ENCODE results near the gene SPDYE16.
"Not testable (repeated sequence)": the region's sequence is repeated elsewhere in the genome, so short reads cannot be mapped to it uniquely, and the experiment has no call there.

The SPDYE16 gene, protein sequence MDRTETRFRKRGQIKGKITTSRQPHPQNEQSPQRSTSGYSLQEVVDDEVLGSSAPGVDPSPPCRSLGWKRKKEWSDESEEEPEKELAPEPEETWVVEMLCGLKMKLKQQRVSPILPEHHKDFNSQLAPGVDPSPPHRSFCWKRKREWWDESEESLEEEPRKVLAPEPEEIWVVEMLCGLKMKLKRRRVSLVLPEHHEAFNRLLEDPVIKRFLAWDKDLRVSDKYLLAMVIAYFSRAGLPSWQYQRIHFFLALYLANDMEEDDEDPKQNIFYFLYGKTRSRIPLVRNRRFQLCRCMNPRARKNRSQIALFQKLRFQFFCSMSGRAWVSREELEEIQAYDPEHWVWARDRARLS

DNA sequence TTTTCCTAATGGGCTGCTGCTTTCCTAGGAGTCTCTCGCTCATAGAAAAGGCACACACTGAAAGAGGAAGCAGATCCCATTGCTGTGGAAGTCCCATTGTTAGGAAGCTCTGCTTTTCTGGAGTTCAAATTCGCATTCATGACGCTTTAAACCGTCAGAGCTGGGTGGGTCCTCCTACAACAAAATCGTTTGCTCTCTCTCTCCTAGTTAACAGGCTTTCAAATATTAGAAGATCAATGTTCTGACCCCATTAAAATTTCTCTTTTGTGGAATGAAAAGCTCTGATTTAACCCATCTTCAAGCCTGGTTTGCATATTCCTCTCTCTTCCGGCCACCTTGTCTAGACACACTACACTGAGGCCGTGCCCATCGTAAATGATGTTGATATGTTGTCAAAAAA, at the start of gene SPDYE16:
SPDYE16 (minus strand) TSS at position 101 of the 400 bp plus-strand sequence. CDS start 1,838 bp downstream, outside the sequence.
- ATAC-seq, DNase-seq: not testable (repeated sequence)

DNA sequence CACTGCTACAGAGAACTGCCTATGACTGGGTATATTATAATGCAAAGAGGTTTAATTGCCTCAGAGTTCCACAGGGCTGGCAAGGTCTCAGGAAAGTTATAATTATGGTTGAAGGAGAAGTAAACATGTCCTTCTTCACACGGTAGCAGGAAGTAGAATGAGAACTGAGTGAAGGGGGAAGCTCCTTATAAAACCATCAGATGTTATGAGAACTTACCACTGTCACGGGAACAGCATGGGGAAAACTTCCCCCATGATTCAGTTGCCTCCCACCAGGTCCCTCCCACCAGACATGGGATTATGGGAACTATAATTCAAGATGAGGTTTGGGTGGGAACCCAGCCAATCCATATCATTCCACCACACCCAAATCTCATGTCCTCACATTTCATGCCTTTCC, 49.6 kb upstream of the SPDYE16 start:
- ATAC-seq, DNase-seq: not testable (repeated sequence)

GRCh38 chr7:76591602-76592304, 48.7 kb upstream of the SPDYE16 start:
- ATAC-seq, DNase-seq: not testable (repeated sequence)

DNA sequence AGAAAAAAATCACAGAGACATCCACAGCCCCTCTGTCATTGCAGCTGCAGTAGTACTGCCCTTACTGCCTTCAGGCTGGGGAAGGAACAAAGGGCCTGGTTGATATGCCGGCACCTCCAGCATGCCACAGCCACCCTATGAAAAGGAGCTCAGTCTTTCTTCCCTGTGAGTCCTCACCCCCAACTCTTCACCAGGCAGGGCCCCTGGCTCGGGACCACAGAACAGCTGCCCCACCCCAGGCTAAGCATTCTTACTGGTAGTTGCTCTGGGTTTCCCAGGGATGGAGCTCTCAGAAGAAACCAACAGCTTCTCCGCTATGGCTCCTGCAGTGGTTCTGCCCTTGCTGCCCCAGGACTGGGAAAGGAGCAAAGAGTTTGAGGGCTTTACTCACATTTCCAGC, 47.9 kb upstream of the SPDYE16 start:
- not testable (repeated sequence) for DNase-seq, ATAC-seq

DNA sequence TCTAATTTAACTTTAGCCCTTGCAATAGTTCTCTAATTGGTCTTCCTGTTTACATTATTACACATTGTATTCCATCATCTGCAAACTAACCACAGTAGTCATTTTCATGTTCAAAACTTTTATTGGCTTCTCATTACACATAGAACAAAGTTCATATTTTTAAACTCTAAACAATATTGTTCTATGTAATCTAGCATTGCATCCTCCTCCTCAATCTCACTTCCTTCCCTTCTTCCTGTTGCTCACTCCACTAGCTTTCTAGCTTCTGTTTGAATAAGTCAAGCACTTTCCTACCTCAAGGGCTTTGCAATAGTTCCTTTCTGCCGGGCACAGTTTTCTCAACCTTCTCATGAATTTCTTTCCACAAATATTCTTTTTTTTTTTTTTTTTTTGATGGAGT, 45.5 kb upstream of the SPDYE16 start:
- DNase-seq, ATAC-seq: not testable (repeated sequence)

GRCh38 chr7:76586585-76587315, 43.7 kb upstream of the SPDYE16 start:
- DNase-seq = not testable (repeated sequence)
- ATAC-seq = peak; percentile 55

DNA sequence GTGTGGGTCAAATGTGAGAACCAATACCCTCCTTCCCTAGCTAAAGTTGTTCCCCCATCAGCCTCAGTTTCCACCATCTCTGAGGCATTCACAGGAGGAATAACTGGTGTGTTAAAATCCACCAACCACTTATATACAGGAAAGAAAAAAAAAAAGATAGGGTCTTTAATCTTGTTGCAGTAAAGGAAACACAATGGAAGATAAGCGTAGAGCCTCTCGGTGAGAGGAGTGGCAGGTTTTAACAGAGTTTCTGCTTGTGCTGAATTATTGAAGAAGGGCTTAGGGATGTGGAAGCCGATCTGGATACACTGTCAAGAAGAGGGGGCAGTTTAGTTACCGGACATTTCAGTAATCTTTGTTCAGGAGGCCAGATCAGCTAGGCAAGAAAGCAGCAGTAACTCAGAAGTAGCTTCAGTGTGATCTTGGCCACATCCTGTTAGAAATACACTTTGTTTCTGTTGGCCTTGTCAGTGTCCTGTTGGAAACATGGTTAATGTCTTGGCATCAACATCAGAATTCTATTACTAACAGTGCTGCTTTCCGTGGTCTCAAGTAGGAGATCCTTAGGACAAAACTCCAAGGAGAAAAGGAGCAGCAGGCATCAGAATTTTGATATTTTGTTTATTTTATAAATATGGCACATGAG, 40.7 kb upstream of the SPDYE16 start:
- ATAC-seq, DNase-seq: not testable (repeated sequence)

- ATAC-seq (peak; percentile 95), DNase-seq (peak; percentile 30)
Observed at GRCh38 chr7:76582848-76583631, 39.9 kb upstream of the SPDYE16 start.

GRCh38 chr7:76575919-76576655, 33.0 kb upstream of the SPDYE16 start:
- not testable (repeated sequence) for ATAC-seq, DNase-seq

GRCh38 chr7:76575431-76575830, 32.3 kb upstream of the SPDYE16 start:
- not testable (repeated sequence) for DNase-seq, ATAC-seq

GRCh38 chr7:76572296-76572695, 29.2 kb upstream of the SPDYE16 start:
- not testable (repeated sequence) for ATAC-seq, DNase-seq

DNA sequence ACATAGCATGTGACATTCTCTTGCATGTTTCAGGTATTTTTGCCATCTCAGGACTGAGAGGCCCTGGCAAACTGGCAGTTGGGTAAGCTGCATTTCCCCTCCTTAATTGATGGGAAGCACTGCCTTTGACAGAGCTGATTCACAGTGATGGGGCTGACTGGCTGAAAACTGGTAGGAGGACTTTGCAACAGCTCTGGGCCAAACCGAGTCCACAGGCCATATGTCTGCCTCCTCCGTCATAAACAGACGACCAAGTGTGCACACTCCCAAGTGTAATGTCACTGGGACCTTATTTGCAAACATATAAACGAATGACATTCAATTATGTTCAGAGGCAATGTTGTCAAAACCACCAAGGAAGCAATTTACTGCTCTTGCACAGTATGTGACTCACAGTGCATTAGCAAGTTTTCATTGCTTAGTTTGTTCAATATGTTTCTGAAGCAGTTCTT, 27.3 kb upstream of the SPDYE16 start:
- ATAC-seq, DNase-seq: not testable (repeated sequence)

- ATAC-seq, DNase-seq: not testable (repeated sequence)
Observed at GRCh38 chr7:76568742-76569141, 25.6 kb upstream of the SPDYE16 start.

DNA sequence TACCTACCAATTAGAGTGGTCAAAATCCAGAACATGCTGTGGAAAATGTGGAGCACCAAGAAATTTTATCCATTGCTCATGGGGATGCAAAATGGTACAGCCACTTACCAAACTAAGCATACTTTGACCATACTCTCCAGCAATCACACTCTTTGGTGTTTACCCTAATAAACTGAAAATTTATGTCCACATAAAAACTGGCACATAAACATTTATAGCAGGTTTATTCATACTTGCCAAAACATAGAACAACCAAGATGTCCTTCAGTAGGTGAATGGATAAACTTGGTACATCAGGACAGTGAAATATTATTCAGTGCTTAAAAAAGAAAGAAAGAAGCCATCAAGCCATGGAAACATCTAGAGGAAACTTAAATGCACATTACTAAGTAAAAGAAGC, 24.7 kb upstream of the SPDYE16 start:
- not testable (repeated sequence) for DNase-seq, ATAC-seq

- not testable (repeated sequence) for ATAC-seq
Observed at GRCh38 chr7:76567311-76567710, 24.2 kb upstream of the SPDYE16 start.

DNA sequence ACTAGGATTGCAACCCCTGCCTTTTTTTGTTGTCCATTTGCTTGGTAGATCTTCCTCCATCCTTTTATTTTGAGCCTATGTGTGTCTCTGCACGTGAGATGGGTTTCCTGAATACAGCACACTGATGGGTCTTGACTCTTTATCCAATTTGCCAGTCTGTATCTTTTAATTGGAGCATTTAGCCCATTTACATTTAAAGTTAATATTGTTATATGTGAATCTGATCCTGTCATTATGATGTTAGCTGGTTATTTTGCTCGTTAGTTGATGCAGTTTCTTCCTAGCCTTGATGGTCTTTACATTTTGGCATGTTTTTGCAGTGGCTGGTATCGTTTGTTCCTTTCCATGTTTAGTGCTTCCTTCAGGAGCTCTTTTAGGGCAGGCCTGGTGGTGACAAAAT, 21.9 kb upstream of the SPDYE16 start:
- not testable (repeated sequence) for ATAC-seq, DNase-seq

More at GRCh38 chr7:76567311-76567710, 24.2 kb upstream of the SPDYE16 start:
- DNase-seq = not testable (repeated sequence)

GRCh38 chr7:76561342-76561741, 18.2 kb upstream of the SPDYE16 start:
- not testable (repeated sequence) for ATAC-seq, DNase-seq

DNA sequence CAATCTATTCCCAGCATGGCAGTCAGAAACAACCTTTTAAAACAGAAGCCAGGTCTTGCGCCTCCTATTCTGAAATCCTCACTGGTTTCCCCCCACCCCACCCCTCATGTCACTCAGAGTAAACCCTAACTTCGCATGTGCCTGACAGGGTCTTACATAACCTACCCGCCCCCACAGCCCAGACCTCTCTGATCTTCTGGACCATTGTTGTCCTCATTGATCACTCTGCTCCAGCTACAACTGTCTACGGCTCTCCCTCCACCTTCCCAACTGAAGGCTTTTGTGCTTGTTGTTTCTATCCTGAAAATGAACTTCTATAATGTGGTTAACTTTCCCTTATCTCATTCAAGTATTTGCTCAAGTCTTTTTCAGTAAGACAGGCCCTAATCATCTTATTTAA, 17.1 kb upstream of the SPDYE16 start:
- not testable (repeated sequence) for ATAC-seq, DNase-seq

DNA sequence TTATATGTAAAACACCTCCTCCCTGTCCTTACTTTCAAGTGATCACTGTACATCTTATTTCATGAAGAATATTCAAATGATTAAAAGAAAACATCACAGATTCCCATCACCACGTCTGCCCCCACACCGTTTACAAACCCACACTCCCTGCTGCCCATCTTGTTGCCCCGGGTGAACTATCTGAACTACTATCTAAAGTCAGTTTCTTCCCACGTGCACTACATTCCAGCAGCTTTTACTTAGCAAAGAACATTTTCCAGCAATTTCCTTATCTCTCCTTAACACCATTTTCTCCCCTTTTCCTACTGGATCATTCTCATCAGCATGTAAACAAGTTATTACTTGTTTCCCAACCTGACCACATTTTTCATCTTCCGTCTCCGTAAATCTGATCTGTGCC, 16.6 kb upstream of the SPDYE16 start:
- not testable (repeated sequence) for ATAC-seq, DNase-seq

GRCh38 chr7:76551992-76552391, 8.9 kb upstream of the SPDYE16 start:
- DNase-seq, ATAC-seq: not testable (repeated sequence)
